Osteoblast (primary cell): ENCODE results near the gene AKAP6. TPM values are rescaled to one million over a fixed set of nuclear protein-coding genes. Genes with fewer than 3 reads are reported as not detected.

Experiments
- DNase-seq: peaks from one replicate; pipeline ENCODE4 v3.0.0; 2011; ENCODE audit warnings: low spot score, mixed read lengths; ENCODE audit not compliant: insufficient read length; ENCODE audit errors: missing footprints
- H2AFZ ChIP-seq: 2 replicates; pipeline ENCODE4 v1.6.0; 2011; ENCODE audit warnings: mild to moderate bottlenecking, low read length
- H3K27ac ChIP-seq: 2 replicates; pipeline ENCODE4 v1.5.1; 2011; ENCODE audit warnings: mild to moderate bottlenecking, low read depth, low read length, moderate library complexity
- H3K27me3 ChIP-seq: 2 replicates; pipeline ENCODE4 v1.6.0; 2012; ENCODE audit warnings: mild to moderate bottlenecking, control low read depth, inconsistent platforms, low read length, moderate library complexity; ENCODE audit not compliant: insufficient read depth
- H3K36me3 ChIP-seq: 2 replicates; pipeline ENCODE4 v1.5.1; 2011; ENCODE audit warnings: mild to moderate bottlenecking, low read length, control low read depth, moderate library complexity; ENCODE audit not compliant: insufficient read depth
- H3K4me1 ChIP-seq: 2 replicates; pipeline ENCODE4 v1.5.1; 2011; ENCODE audit warnings: mild to moderate bottlenecking, low read length, control low read depth, moderate library complexity; ENCODE audit not compliant: insufficient read depth
- H3K4me2 ChIP-seq: 2 replicates; pipeline ENCODE4 v1.6.0; 2011; ENCODE audit warnings: mild to moderate bottlenecking, low read length; ENCODE audit not compliant: insufficient read depth
- H3K4me3 ChIP-seq: fragments of 200-600 bp; sonication (generic); 3 replicates; pipeline ENCODE4 v1.5.1; 2012; ENCODE audit warnings: mild to moderate bottlenecking, low read length, inconsistent platforms; ENCODE audit not compliant: insufficient read depth
- H3K79me2 ChIP-seq: 2 replicates; pipeline ENCODE4 v1.6.0; 2012; ENCODE audit warnings: mild to moderate bottlenecking, low read length, control low read depth, inconsistent platforms; ENCODE audit not compliant: insufficient read depth
- H3K9me3 ChIP-seq: 2 replicates; pipeline ENCODE4 v1.5.1; 2011; ENCODE audit warnings: low read depth, low read length, control low read depth
- H4K20me1 ChIP-seq: 2 replicates; pipeline ENCODE4 v1.6.0; 2012; ENCODE audit warnings: mild to moderate bottlenecking, low read length, control low read depth; ENCODE audit not compliant: insufficient read depth
- total RNA-seq: library from RNA; depleted of rRNA; stranded (reverse); fragments of >200 nt; gene quantifications from 2 replicates; pipeline ENCODE4 v1.2.3, GENCODE V29; 2012
- TF ChIP-seq, protein P1 (sequence below): IDR thresholded peaks from 2 replicates; pipeline ENCODE4 v1.5.1; 2011; ENCODE audit warnings: mild to moderate bottlenecking, low read depth, low read length, moderate library complexity; ENCODE audit errors: extremely low read depth

The AKAP6 gene
- total RNA-seq, 1 donor: 2.2 TPM

DNA sequence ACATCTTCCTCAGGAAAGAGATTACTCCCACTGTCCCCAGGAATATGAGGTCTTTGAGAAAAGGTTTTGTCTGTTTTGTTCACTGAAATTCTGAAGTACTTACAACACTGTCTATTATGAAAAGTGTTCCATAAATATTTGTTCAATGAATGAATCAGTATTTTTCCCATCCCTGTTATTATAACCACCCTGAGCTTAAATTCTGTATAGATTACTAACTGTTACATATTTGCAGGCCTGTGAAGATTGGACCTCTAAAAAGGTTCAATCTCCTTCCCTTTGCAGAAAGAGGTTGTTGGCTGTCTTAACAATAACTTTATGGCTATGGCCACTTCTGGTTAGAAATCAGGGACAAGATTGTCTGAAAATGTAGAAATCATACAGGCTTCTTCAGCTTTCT lies 435.0 kb downstream of the AKAP6 start:
- Histone ChIP-seq H2AFZ (peak overlapping the region; percentile 6), H3K27me3 (no peaks in the 10 kb centered on the region), H3K79me2 (no peaks in the 10 kb centered on the region), H3K4me2 (no peak overlapping the region), H4K20me1 (no peaks in the 10 kb centered on the region), H3K27ac (peak overlapping the region; percentile 50), H3K9me3 (no peaks in the 10 kb centered on the region), H3K4me3 (no peak overlapping the region), H3K36me3 (no peaks in the 10 kb centered on the region), H3K4me1 (peaks cover 29% of the 10 kb centered on the region)
- peak; percentile 35 for DNase-seq
- TF ChIP-seq, protein P1, sequence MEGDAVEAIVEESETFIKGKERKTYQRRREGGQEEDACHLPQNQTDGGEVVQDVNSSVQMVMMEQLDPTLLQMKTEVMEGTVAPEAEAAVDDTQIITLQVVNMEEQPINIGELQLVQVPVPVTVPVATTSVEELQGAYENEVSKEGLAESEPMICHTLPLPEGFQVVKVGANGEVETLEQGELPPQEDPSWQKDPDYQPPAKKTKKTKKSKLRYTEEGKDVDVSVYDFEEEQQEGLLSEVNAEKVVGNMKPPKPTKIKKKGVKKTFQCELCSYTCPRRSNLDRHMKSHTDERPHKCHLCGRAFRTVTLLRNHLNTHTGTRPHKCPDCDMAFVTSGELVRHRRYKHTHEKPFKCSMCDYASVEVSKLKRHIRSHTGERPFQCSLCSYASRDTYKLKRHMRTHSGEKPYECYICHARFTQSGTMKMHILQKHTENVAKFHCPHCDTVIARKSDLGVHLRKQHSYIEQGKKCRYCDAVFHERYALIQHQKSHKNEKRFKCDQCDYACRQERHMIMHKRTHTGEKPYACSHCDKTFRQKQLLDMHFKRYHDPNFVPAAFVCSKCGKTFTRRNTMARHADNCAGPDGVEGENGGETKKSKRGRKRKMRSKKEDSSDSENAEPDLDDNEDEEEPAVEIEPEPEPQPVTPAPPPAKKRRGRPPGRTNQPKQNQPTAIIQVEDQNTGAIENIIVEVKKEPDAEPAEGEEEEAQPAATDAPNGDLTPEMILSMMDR: no peak

DNA sequence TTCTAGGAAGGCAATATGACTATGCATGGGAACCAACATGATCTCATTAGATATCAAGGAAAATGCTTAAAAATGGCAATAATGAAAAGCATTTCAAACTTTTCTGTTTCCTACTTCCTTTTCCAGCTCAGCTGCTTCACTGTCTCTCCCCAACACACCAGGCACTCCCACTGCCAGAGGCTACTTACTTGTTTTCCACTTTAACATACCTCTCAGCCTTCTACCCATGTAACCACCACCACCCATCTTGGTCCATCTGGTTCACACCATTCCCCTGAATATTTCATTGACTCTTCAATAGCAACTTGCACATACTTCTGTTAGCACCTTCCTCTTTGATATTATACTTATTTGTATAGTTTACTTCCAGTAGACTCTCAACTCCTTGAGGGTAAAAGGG lies 441.3 kb downstream of the AKAP6 start:
- H3K27me3 ChIP-seq: no peaks in the 10 kb centered on the region
- H3K4me3 ChIP-seq: no peak overlapping the region
- H3K79me2 ChIP-seq: no peaks in the 10 kb centered on the region
- H3K36me3 ChIP-seq: no peaks in the 10 kb centered on the region
- H3K4me1 ChIP-seq: no peaks in the 10 kb centered on the region
- no peaks in the 10 kb centered on the region for H4K20me1 ChIP-seq
- no peak overlapping the region for H2AFZ ChIP-seq
- no peak overlapping the region for H3K4me2 ChIP-seq
- H3K27ac ChIP-seq: no peak overlapping the region
- TF ChIP-seq, protein P1: no peak
- no peaks in the 10 kb centered on the region for H3K9me3 ChIP-seq
- no peak for DNase-seq

DNA sequence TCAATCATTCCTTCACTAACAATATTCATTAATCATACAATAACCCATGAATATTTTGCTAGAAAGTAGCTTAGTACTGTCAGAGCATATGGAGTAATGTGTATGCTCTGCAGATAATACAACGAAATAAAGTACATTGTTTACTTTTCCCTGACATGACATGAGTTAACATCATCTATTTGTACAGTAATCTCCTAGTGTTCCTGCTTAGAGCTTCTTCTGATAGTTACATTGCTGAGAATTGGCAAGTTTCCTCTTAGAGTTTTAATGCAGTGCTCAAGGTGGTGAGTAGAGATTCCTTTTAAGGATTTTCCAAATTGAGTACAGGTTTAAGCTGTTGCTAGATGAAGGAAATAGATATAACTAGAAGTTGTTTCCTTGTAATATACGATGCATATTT lies 445.1 kb downstream of the AKAP6 start:
- Histone ChIP-seq H3K36me3 (no peaks in the 10 kb centered on the region), H4K20me1 (no peaks in the 10 kb centered on the region), H3K27ac (no peak overlapping the region), H3K4me3 (no peak overlapping the region), H3K4me2 (no peak overlapping the region), H3K27me3 (no peaks in the 10 kb centered on the region), H3K4me1 (no peaks in the 10 kb centered on the region), H3K79me2 (no peaks in the 10 kb centered on the region), H3K9me3 (no peaks in the 10 kb centered on the region), H2AFZ (no peak overlapping the region)
- TF ChIP-seq, protein P1: no peak
- DNase-seq: no peak

DNA sequence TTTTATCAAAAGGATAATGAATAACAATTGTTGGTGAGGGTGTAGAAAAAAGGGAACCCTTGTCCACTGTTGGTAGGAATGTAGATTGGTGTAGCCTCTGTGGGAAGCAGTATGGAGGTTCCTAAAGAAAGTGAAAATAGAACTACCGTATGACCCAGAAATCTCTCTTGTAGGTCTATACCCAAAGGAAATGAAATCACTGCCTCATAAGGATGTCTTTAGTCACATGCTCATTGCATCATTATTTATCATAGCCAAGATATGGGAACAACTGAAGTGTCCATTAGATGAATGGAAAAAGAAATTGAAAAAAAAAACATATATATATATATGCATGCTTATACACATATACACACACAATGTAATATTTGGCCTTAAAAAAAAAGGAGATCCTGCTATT lies 450.7 kb downstream of the AKAP6 start:
- DNase-seq: no peak
- Histone ChIP-seq H3K27me3 (no peaks in the 10 kb centered on the region), H3K4me2 (no peak overlapping the region), H3K4me3 (no peak overlapping the region), H3K4me1 (no peaks in the 10 kb centered on the region), H2AFZ (no peak overlapping the region), H3K27ac (no peak overlapping the region), H3K9me3 (no peaks in the 10 kb centered on the region), H3K36me3 (no peaks in the 10 kb centered on the region), H4K20me1 (no peaks in the 10 kb centered on the region), H3K79me2 (no peaks in the 10 kb centered on the region)
- TF ChIP-seq, protein P1: no peak
